ENCODE data around the gene HIVEP2.
"Not testable (repeated sequence)": the region's sequence is repeated elsewhere in the genome, so short reads cannot be mapped to it uniquely, and the experiment has no call there.

HIVEP2 gene

GRCh38 chr6:142945049-142945445 is at the start of gene HIVEP2:
Gene HIVEP2, minus strand, starts transcription at chr6:142945176. Its CDS starts 170,438 bp downstream, at chr6:142774738.
- DNase-seq: peak; percentile 41

GRCh38 chr6:142993977-142994376 is 49.0 kb upstream of the HIVEP2 start:
- DNase-seq: no peak

DNA sequence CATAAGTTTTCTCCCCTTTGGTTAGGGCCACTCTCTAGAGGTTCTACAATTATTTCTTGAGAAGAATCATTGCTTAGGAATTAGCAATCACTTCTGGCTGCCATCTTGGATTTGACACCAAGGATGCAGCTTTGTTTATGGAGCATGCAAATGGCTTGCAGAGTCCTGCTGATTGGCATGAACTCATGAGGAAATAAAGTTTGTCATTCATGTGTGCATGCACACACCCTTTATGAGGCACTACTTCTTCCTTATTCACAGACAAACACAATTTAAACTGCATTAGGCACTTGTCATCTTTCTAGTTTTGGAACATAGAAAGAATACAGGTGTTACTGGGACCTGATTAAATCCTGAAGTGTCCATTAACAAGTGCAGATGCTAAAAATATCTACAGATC is 42.5 kb upstream of the HIVEP2 start:
- no peak for DNase-seq

DNA sequence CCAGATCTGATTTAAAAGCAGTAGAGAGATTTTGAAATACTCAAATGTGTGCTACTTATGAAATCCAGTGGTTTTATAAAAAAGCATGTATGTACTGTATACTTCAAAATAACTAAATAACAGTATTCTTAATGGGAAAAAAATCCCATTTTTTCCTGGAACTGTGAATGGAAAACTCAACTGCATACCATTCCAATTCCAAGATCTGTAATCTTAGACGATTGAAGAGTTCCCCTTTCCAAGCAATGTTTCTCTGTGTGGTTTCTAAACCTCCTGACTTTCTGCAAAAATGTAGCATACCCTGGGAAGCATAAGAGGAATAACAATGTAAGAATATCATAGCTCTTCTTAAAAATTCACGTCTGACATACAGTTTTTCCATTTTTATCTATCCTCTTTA is 40.3 kb upstream of the HIVEP2 start:
- no peak for DNase-seq

- DNase-seq: no peak
These were observed 39.4 kb upstream of the HIVEP2 start for GRCh38 chr6:142984386-142984785.

DNA sequence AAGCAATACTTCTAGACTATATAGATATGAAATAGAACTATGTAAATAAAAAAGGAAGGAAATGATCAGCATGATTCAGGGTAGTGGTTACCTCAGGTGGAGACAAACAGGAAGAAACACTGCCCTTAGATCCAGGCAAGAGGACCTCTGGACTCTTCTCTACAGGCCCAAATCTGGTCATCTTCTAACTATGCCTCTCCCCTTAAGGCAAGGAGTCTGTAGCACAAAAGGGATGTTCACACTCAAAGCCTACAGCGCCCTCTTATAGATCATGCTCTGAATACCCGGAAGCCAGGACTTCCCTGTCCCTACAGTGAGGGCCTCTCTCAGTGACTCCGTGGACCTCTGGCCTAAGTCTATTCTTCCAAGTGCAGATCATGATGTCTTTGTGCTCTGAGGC is 30.4 kb upstream of the HIVEP2 start:
- no peak for DNase-seq

DNA sequence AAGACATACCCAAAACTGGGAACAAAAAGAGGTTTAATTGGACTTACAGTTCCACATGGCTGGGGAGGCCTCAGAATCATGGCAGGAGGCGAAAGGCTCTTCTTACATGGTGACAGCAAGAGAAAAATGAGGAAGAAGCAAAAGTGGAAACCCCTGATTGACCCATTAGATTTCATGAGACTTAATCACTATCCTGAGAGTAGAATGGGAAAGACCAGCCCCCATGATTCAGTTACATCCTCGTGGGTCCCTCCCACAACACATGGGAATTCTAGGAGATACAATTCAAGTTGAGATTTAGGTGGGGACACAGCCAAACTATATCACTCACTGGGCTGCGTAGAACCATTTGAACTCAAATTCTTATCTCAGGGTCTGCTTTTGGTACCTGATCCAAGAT is 26.0 kb upstream of the HIVEP2 start:
- not testable (repeated sequence) for DNase-seq

DNA sequence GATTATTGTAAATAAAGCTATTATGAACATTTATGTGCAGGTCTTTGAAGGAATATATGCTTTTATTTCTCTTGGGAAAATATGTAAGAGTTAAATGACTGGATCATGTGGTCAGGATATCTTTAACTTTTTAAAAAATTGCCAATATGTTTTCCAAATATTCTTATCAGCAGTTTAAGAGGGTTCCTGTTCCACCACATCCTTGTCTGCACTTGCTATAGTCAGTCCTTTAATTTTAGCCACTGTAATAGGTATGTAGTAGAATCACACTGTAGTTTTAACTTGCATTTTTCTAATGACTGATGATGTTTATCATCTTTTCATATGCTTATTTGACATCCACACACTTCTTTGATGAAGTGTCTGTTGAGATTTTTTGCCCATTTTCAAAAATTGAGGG is 23.6 kb upstream of the HIVEP2 start:
- DNase-seq: no peak

DNA sequence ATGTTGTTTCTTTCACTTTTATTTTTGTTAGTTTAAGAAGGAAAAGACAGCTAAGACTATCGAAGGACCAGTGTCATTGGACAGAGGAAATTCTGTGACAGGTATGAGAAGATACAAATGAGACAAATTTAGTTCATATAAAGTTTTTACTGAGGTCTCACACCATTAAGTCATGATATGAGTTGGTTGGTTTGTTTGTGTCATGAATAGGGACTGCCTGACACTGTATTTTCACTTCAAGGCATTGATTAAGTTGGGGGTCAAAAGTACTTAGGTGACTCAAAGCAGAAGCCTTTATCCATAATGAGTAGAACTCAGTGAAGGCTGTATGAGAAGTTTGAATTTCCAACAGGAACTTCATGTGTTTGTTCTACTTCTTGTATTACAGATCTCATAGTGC is 21.3 kb upstream of the HIVEP2 start:
- DNase-seq: no peak

- no peak for DNase-seq
These were observed 20.2 kb upstream of the HIVEP2 start for GRCh38 chr6:142965164-142965563.

GRCh38 chr6:142960098-142960497 is 15.1 kb upstream of the HIVEP2 start:
- no peak for DNase-seq

DNA sequence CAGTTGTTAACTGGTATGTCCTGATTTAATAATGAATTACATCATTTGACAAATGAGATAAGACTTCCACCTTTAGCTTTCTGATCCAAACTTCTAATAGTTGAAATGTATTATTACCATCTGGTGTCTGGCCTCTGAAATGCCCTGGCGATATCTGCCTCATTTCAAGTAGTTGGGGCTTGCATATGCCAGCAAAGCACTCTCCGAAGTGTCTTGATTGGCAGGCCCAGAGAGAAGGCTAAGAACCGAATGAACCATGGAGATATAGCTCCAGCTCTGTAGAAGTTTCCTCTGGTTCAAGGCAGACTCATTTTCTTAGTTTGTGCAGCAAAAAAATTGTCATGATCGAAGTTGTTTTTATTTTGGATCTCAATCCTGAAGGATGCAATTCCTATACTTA is 13.4 kb upstream of the HIVEP2 start:
- no peak for DNase-seq

- no peak for DNase-seq
These were observed 11.8 kb upstream of the HIVEP2 start for GRCh38 chr6:142956726-142957125.

DNA sequence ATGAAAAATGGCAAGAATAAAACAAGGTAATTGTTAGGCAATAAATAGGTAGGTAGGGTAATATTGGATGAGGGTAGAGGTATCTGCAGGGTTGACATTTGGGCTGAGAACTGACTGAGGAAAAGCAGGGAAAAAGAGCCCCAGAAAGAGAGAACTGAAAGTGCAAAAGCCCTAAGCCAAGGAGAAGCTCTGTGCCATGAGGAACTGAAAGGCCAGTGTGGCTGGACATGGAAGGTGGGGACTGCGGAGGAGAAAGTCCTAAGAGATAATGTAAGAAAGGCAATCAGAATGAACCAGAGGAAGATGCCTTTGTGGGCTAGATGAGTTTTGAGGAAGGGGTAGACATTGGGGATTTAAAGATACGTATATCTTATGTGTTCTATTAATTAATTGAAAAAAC is 9.9 kb upstream of the HIVEP2 start:
- no peak for DNase-seq

GRCh38 chr6:142953373-142954273 is 8.6 kb upstream of the HIVEP2 start:
- no peak for DNase-seq

DNA sequence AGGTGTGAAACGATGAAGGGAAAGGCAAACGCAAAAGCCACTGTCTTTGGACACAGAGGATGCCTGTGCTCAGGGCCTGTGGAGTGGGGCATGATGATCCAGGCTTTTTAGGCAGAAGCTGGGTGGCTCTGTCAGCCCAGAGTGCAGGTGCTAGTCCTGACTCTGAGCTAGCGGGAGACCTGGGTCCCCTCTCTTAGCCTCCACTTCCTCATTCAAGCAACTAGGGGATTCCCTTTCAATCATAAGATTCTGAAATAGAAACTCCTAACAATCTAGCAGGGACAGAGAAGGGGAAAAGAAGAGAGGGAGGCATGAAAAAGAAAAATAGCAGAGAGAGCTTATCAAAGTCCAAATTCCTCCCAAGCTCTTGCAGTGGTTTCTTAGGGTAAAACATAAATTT is 7.6 kb upstream of the HIVEP2 start:
- no peak for DNase-seq

DNA sequence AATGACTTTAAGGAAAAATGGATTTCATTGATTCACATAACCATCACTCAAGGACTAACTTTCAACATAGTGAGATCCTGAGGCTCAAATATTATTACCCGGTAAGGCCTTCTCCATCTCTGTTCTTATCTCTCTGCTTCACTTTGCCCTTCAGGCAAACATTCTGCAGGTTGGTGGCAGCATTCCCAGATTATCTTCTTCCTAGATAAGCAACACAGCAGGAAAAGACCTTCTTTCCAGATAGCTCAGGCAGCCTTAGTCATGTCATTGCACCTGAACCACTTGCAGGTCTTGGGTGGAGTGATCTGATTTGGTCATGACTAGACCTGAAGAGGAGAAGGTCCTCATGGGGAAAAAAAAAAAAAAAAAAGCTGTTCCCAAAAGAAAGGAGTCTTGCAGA is 5.3 kb upstream of the HIVEP2 start:
- no peak for DNase-seq

GRCh38 chr6:142947714-142948480 is 2.9 kb upstream of the HIVEP2 start:
- no peak for DNase-seq

DNA sequence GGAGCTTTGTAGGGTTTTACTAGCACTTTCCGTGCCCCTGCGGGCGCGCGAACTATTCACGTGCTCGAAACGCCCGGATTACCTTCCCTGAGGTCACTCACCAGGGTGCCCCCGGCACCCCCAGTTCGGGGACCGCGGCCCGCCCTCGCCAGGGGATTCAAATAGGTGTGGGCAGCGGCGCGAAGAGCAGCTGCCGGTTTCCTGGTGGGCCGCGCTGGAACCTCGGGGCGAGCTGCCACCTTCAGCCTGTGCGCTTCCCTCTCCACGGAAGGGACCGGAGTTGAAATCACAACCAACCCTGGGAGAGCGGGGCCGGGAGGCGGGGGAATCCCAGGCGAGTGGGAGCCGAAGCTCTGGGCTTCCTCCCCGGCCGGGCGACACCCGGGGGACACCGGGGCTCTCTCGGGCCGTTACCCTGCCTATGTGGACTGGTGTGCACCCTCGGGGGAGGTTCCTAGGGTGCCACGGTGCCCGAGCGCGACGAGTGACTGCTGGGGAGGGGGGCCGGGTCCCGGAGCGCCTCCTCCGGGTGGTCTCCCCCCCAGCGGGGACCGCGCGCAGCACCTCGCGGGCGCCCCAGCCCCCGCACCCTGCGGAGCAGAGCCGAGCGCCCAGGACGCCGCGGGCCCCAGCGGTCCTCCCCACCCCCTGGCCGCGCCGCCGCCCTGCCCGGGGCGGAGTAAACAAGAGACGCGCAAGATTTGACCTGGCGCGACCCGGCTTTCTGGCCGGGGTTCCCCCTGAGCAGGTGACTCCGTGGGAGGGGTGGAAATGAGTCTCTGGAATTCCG is 2.1 kb upstream of the HIVEP2 start:
- no peak for DNase-seq

DNA sequence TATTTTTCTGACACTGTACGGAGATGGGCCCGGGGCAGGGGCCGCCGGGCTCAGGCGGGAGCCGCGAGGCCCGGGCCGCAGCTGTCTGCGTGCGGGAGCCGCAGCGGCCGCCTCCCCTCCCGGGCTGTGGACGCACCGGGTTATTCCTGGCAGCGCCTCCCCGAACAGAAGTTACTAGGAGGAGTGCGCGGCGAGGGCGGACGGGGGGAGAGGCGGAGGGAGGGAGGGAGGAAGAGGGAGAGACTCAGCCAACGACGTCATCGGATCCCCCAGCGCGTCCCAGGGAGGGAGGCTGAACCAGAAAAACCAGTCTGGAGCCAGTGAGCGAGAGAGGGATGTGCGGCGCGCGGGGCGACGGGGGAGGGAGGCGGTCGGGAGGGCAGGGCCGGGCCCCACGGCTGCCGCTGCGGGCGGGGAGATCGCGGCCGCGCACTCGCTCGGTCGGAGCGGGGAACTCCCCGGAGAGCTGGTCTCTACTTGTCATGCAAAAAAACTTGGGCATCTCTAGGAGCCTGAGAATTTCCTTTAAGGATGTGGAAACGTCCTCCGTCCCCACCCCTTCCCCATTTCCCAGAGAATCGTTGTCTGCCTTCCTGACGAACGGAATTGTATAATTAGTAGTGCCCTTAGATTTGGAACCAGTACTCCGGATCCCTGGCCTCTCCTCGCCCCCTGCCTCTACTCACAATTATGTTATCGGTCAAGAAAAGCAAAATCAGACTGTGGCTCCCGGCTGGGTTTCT is 1.4 kb upstream of the HIVEP2 start:
- peak; percentile 94 for DNase-seq

GRCh38 chr6:142945446-142946180 is 637 bp upstream of the HIVEP2 start:
- DNase-seq: no peak

All from DMS153 (cell line).